Dermis blood vessel endothelial cell (primary cell): ENCODE data around the gene NTF4. TPM values are rescaled to one million over a fixed set of nuclear protein-coding genes. Genes with fewer than 3 reads are reported as not detected.

ENCODE experiments used
- DNase-seq: peaks from one replicate; pipeline ENCODE4 v3.0.0; 2010
- total RNA-seq: library from RNA; depleted of rRNA; stranded (reverse); fragments of >200 nt; gene quantifications from 2 replicates; pipeline ENCODE4 v1.2.3, GENCODE V29; 2014

The NTF4 gene
- total RNA-seq, 1 donor from 2014 or later: not detected

GRCh38 chr19:49019242-49019932 lies 45.2 kb downstream of the NTF4 start:
- peak; percentile 60 for DNase-seq

DNA sequence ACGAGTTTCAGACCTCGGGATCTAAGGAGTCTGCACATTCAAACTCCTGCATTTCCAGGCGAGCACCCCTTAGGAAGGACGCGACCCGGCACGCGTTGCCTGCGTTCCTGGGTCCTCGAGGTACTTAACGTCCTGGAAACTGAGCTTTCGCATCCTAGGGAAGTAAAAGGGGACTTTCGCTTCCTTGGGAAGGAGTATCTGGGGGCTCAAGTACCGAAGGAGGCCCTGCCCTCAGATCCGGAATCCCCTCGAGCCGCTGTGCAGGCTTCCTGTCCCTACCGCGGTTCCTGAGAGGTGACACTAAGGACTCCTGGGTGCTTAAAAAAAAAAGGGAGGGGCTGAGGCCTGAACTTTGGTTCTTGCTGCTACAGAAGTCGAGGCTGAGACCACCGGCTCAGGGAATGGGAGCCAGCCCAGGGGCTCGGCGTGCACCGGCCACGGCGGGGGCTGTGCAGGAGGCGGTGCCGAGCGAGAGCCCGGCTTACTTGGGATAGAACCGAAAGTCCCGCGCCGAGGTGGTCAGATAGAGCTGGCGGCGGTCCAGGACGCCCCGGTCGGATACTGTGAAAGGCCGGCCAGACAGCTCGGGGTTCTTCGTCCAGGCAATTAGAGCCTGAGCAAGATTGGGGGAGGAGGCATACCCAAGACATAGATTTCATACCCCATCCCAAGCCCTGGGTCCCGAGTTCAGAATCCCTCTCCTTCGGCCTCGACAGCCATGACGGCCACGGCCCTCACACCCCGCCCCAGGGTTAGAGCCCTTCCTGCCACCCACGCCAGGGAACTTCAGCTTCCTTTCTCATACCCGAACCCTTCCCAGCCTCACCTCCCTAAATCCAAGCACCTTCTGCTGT lies 46.0 kb downstream of the NTF4 start:
- DNase-seq: peak; percentile 19

DNA sequence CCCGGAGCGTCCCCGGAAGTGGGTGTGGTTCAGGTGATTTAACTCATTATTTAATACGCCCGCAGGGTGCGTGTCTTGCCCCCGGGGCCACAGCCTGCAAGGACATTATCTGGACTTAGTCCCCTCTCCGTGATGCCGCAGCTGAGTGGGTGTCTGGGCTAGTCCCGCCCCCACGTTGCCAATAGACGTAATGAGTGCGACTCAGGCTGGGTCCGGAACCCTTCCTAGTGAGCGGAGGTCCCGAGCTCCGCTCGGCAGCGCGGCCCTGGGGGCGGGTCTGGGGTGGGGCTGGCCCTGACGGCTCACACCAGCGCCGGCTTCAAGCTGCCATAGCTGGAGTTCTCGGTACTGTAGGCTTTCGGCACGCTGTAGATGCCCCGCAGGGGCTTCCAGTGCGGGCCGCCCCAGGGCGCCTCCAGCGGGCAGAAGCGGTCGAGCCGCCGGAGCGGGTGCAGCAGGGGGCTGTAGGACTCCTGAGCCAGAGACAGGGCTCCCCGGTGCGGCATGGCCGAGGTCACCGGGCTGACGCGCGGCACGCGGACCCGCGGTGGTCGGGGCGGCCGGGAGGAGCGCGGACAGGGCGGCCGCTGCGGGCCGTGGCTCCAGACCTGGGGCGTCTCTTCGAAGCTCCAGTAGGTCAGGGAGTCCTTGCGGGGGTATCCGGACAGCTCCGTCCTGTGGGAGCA lies 46.8 kb downstream of the NTF4 start:
- peak; percentile 72 for DNase-seq

- no peak for DNase-seq
Measured at GRCh38 chr19:49017041-49017665, 47.5 kb downstream of the NTF4 start, which contains the start of gene LHB. LHB (minus strand) TSS chr19:49017091; CDS start chr19:49017081, 10 bp downstream.

DNA sequence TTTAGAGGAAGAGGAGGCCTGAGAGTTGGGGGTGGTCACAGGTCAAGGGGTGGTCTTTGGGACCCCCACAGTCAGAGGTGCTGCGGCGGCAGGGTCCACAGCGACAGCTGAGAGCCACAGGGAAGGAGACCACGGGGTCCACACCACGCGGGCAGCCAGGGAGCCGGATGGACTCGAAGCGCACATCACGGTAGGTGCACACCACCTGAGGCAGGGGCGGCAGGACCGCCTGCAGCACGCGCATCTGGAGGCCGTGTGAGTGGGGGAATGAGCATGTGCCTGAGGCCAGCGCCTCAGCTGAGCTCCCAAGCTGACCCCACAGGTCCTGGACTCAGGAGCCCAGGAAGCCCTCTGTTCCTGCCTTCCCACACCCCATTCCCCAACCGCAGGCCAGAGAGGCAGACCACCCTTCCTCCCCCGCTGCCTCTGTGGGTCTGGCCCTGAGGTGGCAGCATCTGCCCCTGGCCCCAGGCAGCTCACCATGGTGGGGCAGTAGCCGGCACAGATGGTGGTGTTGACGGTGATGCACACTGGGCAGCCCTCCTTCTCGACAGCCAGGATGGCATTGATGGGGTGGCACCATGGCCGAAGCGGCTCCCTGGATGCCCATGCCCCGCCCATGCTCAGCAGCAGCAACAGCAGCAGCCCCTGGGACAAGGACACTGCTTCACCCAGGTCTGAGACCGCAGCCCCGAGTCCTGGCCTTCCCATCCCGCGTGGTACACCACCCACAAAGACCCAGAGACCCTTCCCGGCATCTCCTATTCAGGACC lies 48.4 kb downstream of the NTF4 start:
- no peak for DNase-seq

GRCh38 chr19:49014870-49015255 lies 49.8 kb downstream of the NTF4 start:
- DNase-seq: no peak

DNA sequence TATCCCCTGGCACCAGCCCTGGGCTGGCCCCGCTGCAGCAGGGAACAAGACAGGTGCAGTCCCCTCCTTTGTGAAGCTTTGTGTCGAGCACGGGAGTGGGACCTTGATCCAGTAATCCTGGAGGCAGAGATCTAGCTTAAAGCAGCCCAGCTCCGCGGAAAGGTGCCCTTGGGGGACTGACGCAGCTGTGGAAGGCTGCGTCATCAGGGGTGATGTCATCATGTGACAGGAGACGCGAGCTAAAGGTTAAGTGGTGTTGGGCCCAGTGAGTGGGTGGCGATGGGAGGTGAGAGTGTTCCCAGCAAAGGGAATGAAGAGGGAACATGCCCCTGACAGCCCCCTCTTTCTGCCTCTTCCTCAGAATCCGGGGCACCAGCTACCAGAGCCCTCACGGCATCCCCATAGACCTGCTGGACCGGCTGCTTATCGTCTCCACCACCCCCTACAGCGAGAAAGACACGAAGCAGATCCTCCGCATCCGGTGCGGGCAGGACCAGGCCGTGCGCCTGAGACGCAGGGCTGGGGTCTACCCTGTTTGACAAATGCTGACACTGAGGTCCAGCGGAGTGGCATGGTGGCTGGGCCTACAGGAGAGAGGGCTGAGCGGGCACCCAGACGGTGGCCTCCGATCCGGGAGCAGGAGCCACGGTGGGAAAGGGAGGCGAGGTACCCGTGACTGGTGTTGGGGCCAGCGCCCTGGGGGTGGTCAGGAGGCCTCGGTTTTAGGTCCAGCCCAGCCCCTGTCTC lies 50.3 kb downstream of the NTF4 start:
- no peak for DNase-seq

DNA sequence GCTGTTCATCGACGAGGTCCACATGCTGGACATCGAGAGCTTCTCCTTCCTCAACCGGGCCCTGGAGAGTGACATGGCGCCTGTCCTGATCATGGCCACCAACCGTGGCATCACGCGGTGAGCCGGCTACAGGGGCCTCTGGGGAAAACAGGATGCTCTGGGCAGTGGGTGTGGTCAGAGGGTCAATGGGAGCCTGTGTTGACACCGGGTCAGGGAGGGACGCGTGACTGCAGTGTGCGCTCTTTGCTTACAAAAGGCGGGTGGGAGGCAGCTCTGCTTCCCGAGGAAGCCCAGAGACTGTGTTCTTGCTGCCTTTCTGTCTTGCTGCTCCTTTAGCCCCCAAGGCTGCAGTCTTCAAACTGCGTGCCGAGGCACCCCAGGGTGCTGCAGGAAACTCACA lies 53.4 kb downstream of the NTF4 start:
- no peak for DNase-seq

Other genes starting within 250 kb of the NTF4 start
- 1.5 and 8.0 TPM in 2 replicates for gene HSD17B14, start 228.3 kb downstream of the NTF4 start, total RNA-seq
- 2.6 and 6.5 TPM in 2 replicates for gene PLEKHA4, start 196.2 kb downstream of the NTF4 start, total RNA-seq
- gene PPP1R15A, start 192.4 kb downstream of the NTF4 start, total RNA-seq: 39.2 and 59.6 TPM in 2 replicates
- 0.34 TPM in 1 of 2 replicates, not detected in the other for gene TULP2, start 166.1 kb downstream of the NTF4 start, total RNA-seq
- gene NUCB1, start 164.5 kb downstream of the NTF4 start, total RNA-seq: 167 and 333 TPM in 2 replicates
- not detected in 2 replicates for gene DHDH, start 131.1 kb downstream of the NTF4 start, total RNA-seq
- 96.8 and 134 TPM in 2 replicates for gene BAX, start 109.9 kb downstream of the NTF4 start, total RNA-seq
- gene FTL, start 99.5 kb downstream of the NTF4 start, total RNA-seq: 1,252 and 1,399 TPM in 2 replicates
- 14.8 and 28.8 TPM in 2 replicates for gene GYS1, start 71.5 kb downstream of the NTF4 start, total RNA-seq
- 172 and 278 TPM in 2 replicates for gene RUVBL2, start 70.9 kb downstream of the NTF4 start, total RNA-seq
- gene LHB, start 47.7 kb downstream of the NTF4 start, total RNA-seq: not detected in 2 replicates
- not detected in 2 replicates for gene CGB3, start 40.5 kb downstream of the NTF4 start, total RNA-seq
- gene CGB2, start 32.9 kb downstream of the NTF4 start, total RNA-seq: not detected in 2 replicates
- gene CGB1, start 27.9 kb downstream of the NTF4 start, total RNA-seq: not detected in 2 replicates
- not detected in 2 replicates for gene CGB5, start 21.0 kb downstream of the NTF4 start, total RNA-seq
- gene CGB8, start 15.7 kb downstream of the NTF4 start, total RNA-seq: not detected in 2 replicates
- gene CGB7, start 7.1 kb downstream of the NTF4 start, total RNA-seq: not detected in 2 replicates
- gene KCNA7, start 7.9 kb upstream of the NTF4 start, total RNA-seq: not detected in 2 replicates
- 142 and 166 TPM in 2 replicates for gene SNRNP70, start 20.6 kb upstream of the NTF4 start, total RNA-seq
- 0.56 and 0.68 TPM in 2 replicates for gene LIN7B, start 49.6 kb upstream of the NTF4 start, total RNA-seq
- 0.65 and 1.4 TPM in 2 replicates for gene C19orf73, start 54.3 kb upstream of the NTF4 start, total RNA-seq
- gene PPFIA3, start 54.7 kb upstream of the NTF4 start, total RNA-seq: 4.0 and 12.9 TPM in 2 replicates
- gene HRC, start 90.6 kb upstream of the NTF4 start, total RNA-seq: not detected in 2 replicates
- 20.9 and 25.7 TPM in 2 replicates for gene TRPM4, start 93.0 kb upstream of the NTF4 start, total RNA-seq